GM19351 (cell line): ENCODE results near the gene GPR143.

Experiments used
- ATAC-seq: cut with Tn5 transposase; IDR thresholded peaks from one replicate; pipeline ENCODE4 v1.9.1; 2021; ENCODE audit warnings: mild to moderate bottlenecking, moderate library complexity; ENCODE audit not compliant: unreplicated experiment

GPR143 gene

DNA sequence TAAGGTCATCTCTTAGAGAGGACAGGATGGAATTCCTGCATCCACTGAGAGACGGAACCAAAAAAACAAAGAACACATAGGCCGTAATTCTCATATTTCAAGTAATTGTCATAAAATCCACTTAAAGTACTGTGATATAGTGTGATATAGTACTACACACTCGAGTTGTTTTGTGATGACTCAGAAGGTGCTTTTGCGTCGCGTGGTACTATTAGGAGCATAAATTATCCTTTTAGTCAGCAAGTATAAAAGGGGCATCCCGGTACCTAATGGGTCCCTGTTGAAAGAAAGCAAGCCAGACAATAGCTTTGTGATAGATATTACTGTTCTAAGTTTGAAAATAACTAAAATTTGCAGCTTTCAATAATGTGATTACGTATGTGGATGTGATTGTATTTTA, 55.3 kb downstream of the GPR143 start:
- no peak for ATAC-seq

GRCh38 chrX:9708923-9709553, 56.6 kb downstream of the GPR143 start:
- peak; percentile 90 for ATAC-seq

DNA sequence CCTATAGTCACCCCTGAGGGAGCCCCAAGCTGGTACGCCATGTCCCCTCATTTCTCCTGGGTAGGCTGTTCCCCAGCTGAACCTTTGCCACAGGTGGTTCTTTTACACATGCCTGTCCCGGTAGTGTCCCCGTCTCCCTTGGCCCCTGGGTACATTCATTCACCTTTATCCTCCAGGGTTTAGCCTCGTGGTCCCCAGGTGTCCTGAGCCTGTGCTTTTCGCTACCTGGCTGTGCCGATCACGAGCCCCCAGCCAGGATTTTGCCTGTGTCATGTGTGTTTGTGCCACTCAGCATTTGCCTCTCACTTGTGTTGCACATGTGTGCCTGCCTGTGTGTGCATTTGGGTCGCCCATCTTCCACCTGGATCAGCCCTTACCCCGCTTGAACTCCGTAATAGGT, 57.6 kb downstream of the GPR143 start:
- no peak for ATAC-seq

GRCh38 chrX:9707306-9708033, 58.2 kb downstream of the GPR143 start:
- no peak for ATAC-seq

GRCh38 chrX:9706421-9706820, 59.2 kb downstream of the GPR143 start:
- no peak for ATAC-seq

- no peak for ATAC-seq
These were observed 60.7 kb downstream of the GPR143 start for GRCh38 chrX:9704876-9705465.

GRCh38 chrX:9703406-9703805, 62.2 kb downstream of the GPR143 start:
- ATAC-seq: no peak

- no peak for ATAC-seq
These were observed 63.9 kb downstream of the GPR143 start for GRCh38 chrX:9701790-9702189.

DNA sequence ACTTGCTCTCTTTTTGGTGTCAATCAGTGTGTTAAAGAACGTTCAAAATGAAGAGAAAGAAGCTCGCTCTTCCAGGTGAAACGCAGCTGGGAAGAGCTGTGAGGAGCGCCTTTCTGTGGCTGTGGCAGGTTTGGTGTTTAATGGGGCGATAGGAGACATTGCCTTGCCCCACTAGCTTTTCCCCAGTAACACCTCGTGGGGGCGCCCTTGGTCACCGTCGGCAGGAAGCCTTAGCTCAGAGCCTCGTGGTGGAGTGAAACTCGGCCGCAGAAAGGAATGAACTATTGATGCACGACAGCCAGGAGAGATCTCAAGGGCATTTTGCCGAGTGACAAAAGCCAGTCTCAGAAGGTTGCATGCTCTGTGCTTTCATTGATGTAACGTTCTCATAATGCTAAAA, 65.1 kb downstream of the GPR143 start:
- ATAC-seq: no peak

DNA sequence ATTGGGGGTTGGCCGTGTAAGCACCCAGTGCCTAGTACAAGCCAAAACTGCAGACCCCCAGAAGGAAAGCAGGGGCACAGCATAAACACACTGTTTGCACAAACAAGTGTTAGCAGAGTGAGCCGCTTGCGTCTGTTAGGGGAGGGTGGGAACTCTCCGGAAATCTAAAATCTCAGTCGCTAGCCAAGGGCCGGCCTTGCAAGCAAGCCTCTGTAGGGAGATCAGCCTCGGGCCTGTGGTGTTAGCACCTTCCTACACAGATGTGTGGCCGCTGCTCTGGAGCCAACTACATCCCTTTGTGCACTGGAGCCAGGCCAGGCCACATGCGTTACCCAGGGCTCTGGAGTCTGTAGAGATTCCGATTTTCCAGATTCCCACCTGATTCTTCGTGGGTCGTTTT, 67.1 kb downstream of the GPR143 start:
- no peak for ATAC-seq

DNA sequence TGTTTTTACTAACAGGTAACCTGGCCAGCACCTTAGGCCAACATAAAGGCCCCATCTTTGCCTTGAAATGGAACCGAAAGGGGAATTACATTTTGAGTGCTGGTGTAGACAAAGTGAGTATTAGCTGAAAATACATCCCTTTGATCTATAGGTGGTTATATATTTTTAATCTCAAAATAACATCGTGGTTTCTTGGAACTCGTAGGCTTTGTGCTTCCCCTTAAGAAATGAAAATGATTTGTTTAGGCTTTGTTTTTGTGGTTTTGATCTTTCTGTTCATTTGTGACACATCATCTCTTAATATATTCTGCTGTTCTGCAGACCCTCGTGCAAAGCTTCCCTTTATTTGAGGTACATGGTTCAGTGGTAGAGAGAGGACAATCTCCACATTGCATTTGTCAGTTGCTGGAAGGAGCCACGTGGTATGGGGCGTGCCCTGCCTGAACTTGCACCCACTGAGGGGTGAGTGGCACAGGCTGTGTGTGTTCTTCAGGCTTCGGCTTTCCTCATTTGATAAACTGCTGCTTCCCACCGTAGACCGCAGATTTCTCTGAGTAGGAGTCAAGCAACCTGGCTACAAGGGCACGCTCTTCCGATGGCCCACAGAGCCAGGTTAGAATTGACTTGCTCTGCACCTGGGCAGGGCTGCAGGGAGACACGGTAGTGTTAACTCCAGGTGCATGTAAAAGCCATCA, 72.2 kb downstream of the GPR143 start:
- no peak for ATAC-seq

- no peak for ATAC-seq
These were observed 75.6 kb downstream of the GPR143 start for GRCh38 chrX:9690046-9690445.

- no peak for ATAC-seq
These were observed 76.8 kb downstream of the GPR143 start for GRCh38 chrX:9688833-9689232.

DNA sequence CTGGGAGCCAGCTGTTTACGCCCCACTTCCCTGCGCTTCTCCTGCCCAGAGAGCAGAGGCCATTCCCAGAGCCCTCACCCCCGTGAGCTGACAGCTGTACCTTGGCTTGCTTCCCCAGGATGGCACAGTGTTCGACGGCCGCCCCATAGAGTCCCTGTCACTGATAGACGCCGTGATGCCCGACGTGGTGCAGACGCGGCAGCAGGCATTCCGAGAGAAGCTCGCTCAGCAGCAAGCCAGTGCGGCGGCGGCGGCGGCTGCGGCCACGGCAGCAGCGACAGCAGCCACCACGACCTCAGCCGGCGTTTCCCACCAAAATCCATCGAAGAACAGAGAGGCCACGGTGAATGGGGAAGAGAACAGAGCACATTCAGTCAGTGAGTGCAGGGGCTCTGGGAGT, 77.7 kb downstream of the GPR143 start:
- ATAC-seq: no peak

DNA sequence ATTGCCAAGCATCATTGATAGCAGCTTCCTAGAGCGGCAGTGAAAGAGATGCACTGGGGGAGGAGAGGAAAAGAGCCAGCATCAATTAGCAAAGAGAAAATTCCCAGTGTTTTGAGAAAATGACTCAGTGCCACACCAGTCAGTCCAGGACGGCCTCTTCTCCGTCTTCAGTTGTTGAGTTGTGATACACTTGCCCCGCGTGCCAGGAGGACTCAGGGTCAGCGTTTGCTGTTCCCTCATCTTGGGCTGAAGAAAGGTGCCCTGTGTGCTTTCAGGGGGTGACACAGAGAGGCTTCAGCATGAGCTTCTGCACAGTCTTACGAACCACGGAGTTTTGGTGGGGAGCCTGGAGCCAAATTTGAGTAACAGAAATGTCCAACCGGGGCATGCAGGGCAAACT, 82.3 kb downstream of the GPR143 start:
- ATAC-seq: no peak

GRCh38 chrX:9682861-9683260, 82.8 kb downstream of the GPR143 start:
- no peak for ATAC-seq

- ATAC-seq: no peak
These were observed 83.2 kb downstream of the GPR143 start for GRCh38 chrX:9682456-9682855.

GRCh38 chrX:9681422-9681821, 84.2 kb downstream of the GPR143 start:
- ATAC-seq: no peak

DNA sequence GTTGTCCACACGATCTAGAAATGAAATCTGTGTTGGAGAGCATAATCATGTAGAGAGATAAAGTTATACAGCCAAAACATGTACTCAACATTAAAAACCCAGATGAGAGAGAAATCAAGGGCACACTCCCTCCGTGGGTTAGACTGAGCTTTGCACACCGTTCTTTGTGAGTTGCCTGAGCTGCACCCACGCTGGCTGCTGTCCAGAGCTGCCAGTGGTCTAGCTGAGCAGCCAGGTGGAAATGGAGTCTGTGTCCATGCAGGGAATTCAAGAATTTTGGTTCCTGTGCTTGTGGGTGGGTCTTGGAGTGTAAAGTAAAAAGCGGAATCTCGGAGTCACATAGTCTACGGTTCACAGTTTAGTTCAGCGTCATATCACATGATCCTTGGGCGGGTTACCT, 84.6 kb downstream of the GPR143 start:
- no peak for ATAC-seq

DNA sequence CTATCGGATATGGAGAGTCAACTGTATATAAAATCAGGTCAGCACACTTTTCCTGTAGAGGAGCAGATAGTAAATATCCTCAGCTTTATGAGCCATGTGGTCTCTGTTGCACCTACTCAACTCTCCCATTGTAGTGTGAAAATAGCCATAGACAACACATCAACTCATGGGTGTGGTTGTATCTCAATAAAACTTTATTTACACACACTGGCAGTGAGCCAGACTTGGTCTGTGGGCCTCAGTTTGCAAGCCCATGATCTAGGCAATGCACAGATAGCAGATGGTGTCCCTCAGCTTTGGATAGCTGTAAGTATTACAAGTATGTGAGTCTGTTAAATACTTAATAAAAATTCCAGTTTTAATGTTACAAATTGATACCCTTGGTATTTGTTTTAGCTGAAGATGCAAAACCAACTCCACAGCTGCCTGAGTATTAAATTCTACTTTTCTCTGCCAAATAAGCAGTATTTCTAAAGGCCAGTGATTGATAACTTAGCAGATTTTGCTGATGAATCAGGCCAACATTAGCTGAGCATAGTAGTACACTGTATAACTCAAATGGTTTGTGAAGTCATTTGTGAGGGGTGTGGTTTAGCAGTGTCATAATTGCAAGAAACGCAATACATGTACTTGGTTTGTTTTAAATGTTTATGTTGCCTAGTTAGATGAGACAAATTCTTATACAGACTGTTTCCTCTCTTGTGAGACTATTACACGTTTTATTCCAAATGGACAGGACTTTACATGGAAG, 87.3 kb downstream of the GPR143 start:
- ATAC-seq: no peak

DNA sequence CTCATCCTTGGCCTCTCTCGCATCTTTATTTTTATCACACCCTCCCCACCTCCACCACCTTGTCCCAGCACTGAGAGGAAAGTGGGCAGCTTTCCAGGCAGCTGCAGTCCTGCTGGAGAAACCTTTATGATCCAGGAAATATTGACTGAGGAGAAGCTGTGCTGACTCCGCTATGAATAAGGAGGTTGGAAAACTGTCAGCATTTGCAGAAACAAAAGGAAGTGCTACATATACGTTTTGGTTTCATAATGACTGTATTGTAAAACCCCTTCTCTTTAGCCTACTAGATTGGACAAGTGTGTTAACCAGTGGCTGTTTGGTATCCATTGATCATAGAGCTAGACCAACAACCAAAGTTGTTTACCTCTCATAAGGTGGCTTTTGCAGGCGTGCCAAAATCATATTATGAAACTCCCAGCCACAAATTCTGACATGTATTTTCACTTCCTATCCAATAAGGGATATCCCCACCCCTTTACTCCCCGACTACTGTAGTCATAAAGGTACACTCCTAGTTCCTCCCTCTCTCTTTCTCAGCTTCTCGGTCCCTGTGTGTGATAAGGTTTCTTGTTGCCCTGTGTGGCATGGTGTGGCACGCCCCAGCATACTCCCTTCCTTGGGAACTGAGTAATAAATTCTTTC, 88.4 kb downstream of the GPR143 start:
- ATAC-seq: peak; percentile 98
